HG03520 (cell line): ENCODE data around the gene MRPS12.
"Not testable (repeated sequence)": the region's sequence is repeated elsewhere in the genome, so short reads cannot be mapped to it uniquely, and the experiment has no call there.

Source experiments
- ATAC-seq: cut with Tn5 transposase; IDR thresholded peaks from one replicate; pipeline ENCODE4 v1.9.1; 2021; ENCODE audit warnings: mild to moderate bottlenecking, moderate library complexity; ENCODE audit not compliant: unreplicated experiment

The MRPS12 gene

GRCh38 chr19:38930776-38931520 lies at the start of gene MRPS12:
MRPS12 (plus strand) TSS chr19:38930944; CDS start chr19:38931295, 351 bp downstream.
- ATAC-seq, result peak; percentile 82

- no peak for ATAC-seq
Observed at GRCh38 chr19:38883286-38883685, 47.5 kb upstream of the MRPS12 start.

- not testable (repeated sequence) for ATAC-seq
Observed at GRCh38 chr19:38884691-38885090, 46.1 kb upstream of the MRPS12 start.

GRCh38 chr19:38888876-38889275 lies 41.9 kb upstream of the MRPS12 start:
- ATAC-seq, result no peak

- ATAC-seq, result no peak
Observed at GRCh38 chr19:38889803-38890202, 40.9 kb upstream of the MRPS12 start.

GRCh38 chr19:38890686-38891085 lies 40.1 kb upstream of the MRPS12 start:
- ATAC-seq, result no peak

- ATAC-seq, result no peak
Observed at GRCh38 chr19:38891771-38892170, 39.0 kb upstream of the MRPS12 start.

- ATAC-seq, result no peak
Observed at GRCh38 chr19:38892841-38893240, 37.9 kb upstream of the MRPS12 start.

GRCh38 chr19:38893341-38893771 lies 37.4 kb upstream of the MRPS12 start:
- no peak for ATAC-seq

GRCh38 chr19:38894968-38895367 lies 35.8 kb upstream of the MRPS12 start:
- no peak for ATAC-seq

GRCh38 chr19:38898788-38899446 lies 31.8 kb upstream of the MRPS12 start:
- ATAC-seq, result no peak

- ATAC-seq, result peak; percentile 85
Observed at GRCh38 chr19:38899447-38900201, 31.1 kb upstream of the MRPS12 start, which contains the start of the genes NFKBIB and SIRT2. NFKBIB (plus strand) TSS chr19:38899969; CDS start chr19:38900033, 64 bp downstream. SIRT2 (minus strand) TSS chr19:38899618; CDS start chr19:38899521, 97 bp downstream.

GRCh38 chr19:38900202-38900629 lies 30.5 kb upstream of the MRPS12 start:
- no peak for ATAC-seq

GRCh38 chr19:38900743-38901190 lies 30.0 kb upstream of the MRPS12 start:
- no peak for ATAC-seq

- ATAC-seq, result no peak
Observed at GRCh38 chr19:38901683-38902082, 29.1 kb upstream of the MRPS12 start.

- ATAC-seq, result no peak
Observed at GRCh38 chr19:38904581-38905539, 25.9 kb upstream of the MRPS12 start.

- ATAC-seq, result no peak
Observed at GRCh38 chr19:38905620-38906019, 25.1 kb upstream of the MRPS12 start.

- no peak for ATAC-seq
Observed at GRCh38 chr19:38907227-38907626, 23.5 kb upstream of the MRPS12 start.

- no peak for ATAC-seq
Observed at GRCh38 chr19:38907670-38908069, 23.1 kb upstream of the MRPS12 start.

- ATAC-seq, result no peak
Observed at GRCh38 chr19:38908911-38909310, 21.8 kb upstream of the MRPS12 start.
